GM04504 (cell line): ENCODE results near the gene FSHR.

ENCODE experiments used
- DNase-seq: peaks from one replicate; pipeline ENCODE4 v3.0.0-alpha.2; 2012; ENCODE audit warnings: low read depth

FSHR gene

GRCh38 chr2:49154140-49154539 is at the start of gene FSHR:
Gene FSHR, minus strand, starts transcription at chr2:49154515. Its CDS starts 98 bp downstream, at chr2:49154417.
- DNase-seq, result no peak

- no peak for DNase-seq
Observed at GRCh38 chr2:49199266-49199665, 45.0 kb upstream of the FSHR start.

GRCh38 chr2:49194701-49195100 is 40.4 kb upstream of the FSHR start:
- DNase-seq, result no peak

GRCh38 chr2:49192036-49192435 is 37.7 kb upstream of the FSHR start:
- no peak for DNase-seq

GRCh38 chr2:49189512-49190225 is 35.4 kb upstream of the FSHR start:
- DNase-seq, result no peak

GRCh38 chr2:49186050-49186648 is 31.8 kb upstream of the FSHR start:
- DNase-seq, result no peak

GRCh38 chr2:49178656-49179055 is 24.3 kb upstream of the FSHR start:
- DNase-seq, result no peak

GRCh38 chr2:49177194-49177593 is 22.9 kb upstream of the FSHR start:
- no peak for DNase-seq

GRCh38 chr2:49175831-49176230 is 21.5 kb upstream of the FSHR start:
- no peak for DNase-seq

GRCh38 chr2:49174750-49175149 is 20.4 kb upstream of the FSHR start:
- no peak for DNase-seq

GRCh38 chr2:49167131-49167530 is 12.8 kb upstream of the FSHR start:
- no peak for DNase-seq

GRCh38 chr2:49165662-49166061 is 11.3 kb upstream of the FSHR start:
- DNase-seq, result no peak

GRCh38 chr2:49164729-49165128 is 10.4 kb upstream of the FSHR start:
- DNase-seq, result no peak

- peak; percentile 2 for DNase-seq
Observed at GRCh38 chr2:49162151-49162550, 7.8 kb upstream of the FSHR start.

GRCh38 chr2:49154891-49155290 is 576 bp upstream of the FSHR start:
- DNase-seq, result no peak

GRCh38 chr2:49153252-49153651 is 1.1 kb downstream of the FSHR start:
- DNase-seq, result no peak

- DNase-seq, result no peak
Observed at GRCh38 chr2:49152824-49153223, 1.5 kb downstream of the FSHR start.

- no peak for DNase-seq
Observed at GRCh38 chr2:49146401-49146800, 7.9 kb downstream of the FSHR start.

- no peak for DNase-seq
Observed at GRCh38 chr2:49131801-49132200, 22.5 kb downstream of the FSHR start.

GRCh38 chr2:49129034-49129433 is 25.3 kb downstream of the FSHR start:
- DNase-seq, result no peak

GRCh38 chr2:49123600-49123999 is 30.7 kb downstream of the FSHR start:
- no peak for DNase-seq

- no peak for DNase-seq
Observed at GRCh38 chr2:49122107-49122506, 32.2 kb downstream of the FSHR start.

- DNase-seq, result no peak
Observed at GRCh38 chr2:49113046-49113445, 41.3 kb downstream of the FSHR start.

GRCh38 chr2:49111456-49111855 is 42.9 kb downstream of the FSHR start:
- no peak for DNase-seq
